Superior temporal gyrus (tissue), 1 donor: ENCODE data around the gene PSMD7.

Experiments used
- DNase-seq: peaks from one replicate; pipeline ENCODE4 v3.0.0-alpha.2; 2016; ENCODE audit errors: extremely low spot score

The PSMD7 gene

GRCh38 chr16:74296432-74297144 lies at the start of gene PSMD7:
PSMD7 (plus strand) TSS chr16:74296814; CDS start chr16:74296915, 101 bp downstream.
- peak; percentile 95 for DNase-seq

GRCh38 chr16:74249254-74249653 lies 47.4 kb upstream of the PSMD7 start:
- DNase-seq, result no peak

- DNase-seq, result no peak
Measured at GRCh38 chr16:74249846-74250245, 46.8 kb upstream of the PSMD7 start.

GRCh38 chr16:74252329-74252728 lies 44.3 kb upstream of the PSMD7 start:
- no peak for DNase-seq

GRCh38 chr16:74253161-74253938 lies 43.3 kb upstream of the PSMD7 start:
- DNase-seq, result no peak

GRCh38 chr16:74257061-74257460 lies 39.6 kb upstream of the PSMD7 start:
- DNase-seq, result no peak

- no peak for DNase-seq
Measured at GRCh38 chr16:74261068-74261467, 35.5 kb upstream of the PSMD7 start.

GRCh38 chr16:74264811-74265210 lies 31.8 kb upstream of the PSMD7 start:
- no peak for DNase-seq

- no peak for DNase-seq
Measured at GRCh38 chr16:74268372-74268782, 28.2 kb upstream of the PSMD7 start.

GRCh38 chr16:74271872-74272271 lies 24.7 kb upstream of the PSMD7 start:
- DNase-seq, result no peak

GRCh38 chr16:74275031-74275636 lies 21.5 kb upstream of the PSMD7 start:
- peak; percentile 38 for DNase-seq

- no peak for DNase-seq
Measured at GRCh38 chr16:74275711-74276110, 20.9 kb upstream of the PSMD7 start.

- DNase-seq, result no peak
Measured at GRCh38 chr16:74277974-74278373, 18.6 kb upstream of the PSMD7 start.

- no peak for DNase-seq
Measured at GRCh38 chr16:74279266-74279665, 17.3 kb upstream of the PSMD7 start.

- DNase-seq, result no peak
Measured at GRCh38 chr16:74279805-74280204, 16.8 kb upstream of the PSMD7 start.

GRCh38 chr16:74280448-74280847 lies 16.2 kb upstream of the PSMD7 start:
- DNase-seq, result no peak

- DNase-seq, result no peak
Measured at GRCh38 chr16:74281300-74281699, 15.3 kb upstream of the PSMD7 start.

GRCh38 chr16:74283716-74284115 lies 12.9 kb upstream of the PSMD7 start:
- DNase-seq, result no peak

GRCh38 chr16:74288065-74288464 lies 8.5 kb upstream of the PSMD7 start:
- DNase-seq, result no peak

- no peak for DNase-seq
Measured at GRCh38 chr16:74290356-74290755, 6.3 kb upstream of the PSMD7 start.

- DNase-seq, result no peak
Measured at GRCh38 chr16:74291176-74291575, 5.4 kb upstream of the PSMD7 start.

GRCh38 chr16:74291577-74292208 lies 4.9 kb upstream of the PSMD7 start:
- no peak for DNase-seq
